Heart right ventricle (tissue), 16 donors: ENCODE results near the gene TMOD1. TPM values are rescaled to one million over a fixed set of nuclear protein-coding genes. Genes with fewer than 3 reads are reported as not detected.

Experiments
- ATAC-seq, 8 donors: fragments of 200-7000 bp; cut with Tn5 transposase; one replicate each; pipeline ENCODE4 v1.9.1; 2020; ENCODE audit warnings: mild to moderate bottlenecking in 8 of 8, moderate library complexity in 8 of 8, moderate number of reproducible peaks in 1 of 8
- DNase-seq, 2 donors: peaks; one replicate each; pipeline ENCODE4 v3.0.0-alpha.2; 2020
- H3K27ac ChIP-seq, 10 donors: fragments of 200-600 bp; sonication (generic) in 2 of 10; one replicate each; pipeline versions ENCODE4 v1.5.0 to v1.8.0; 2020 to 2022; ENCODE audit warnings: mild to moderate bottlenecking in 3 of 10
- H3K27me3 ChIP-seq, 7 donors: fragments of 200-600 bp; one replicate each; pipeline ENCODE4 v1.8.0; 2021 to 2022; ENCODE audit warnings: mild to moderate bottlenecking in 2 of 7
- H3K36me3 ChIP-seq, 9 donors: fragments of 200-600 bp; sonication (generic) in 1 of 9; one replicate each; pipeline versions ENCODE4 v1.5.0 to v1.8.0; 2020 to 2022; ENCODE audit warnings: mild to moderate bottlenecking in 2 of 9
- H3K4me1 ChIP-seq, 9 donors: fragments of 200-600 bp; sonication (generic) in 1 of 9; one replicate each; pipeline versions ENCODE4 v1.5.0 to v1.8.0; 2020 to 2022; ENCODE audit warnings: mild to moderate bottlenecking in 4 of 9
- H3K4me3 ChIP-seq, 10 donors: fragments of 200-600 bp; sonication (generic) in 2 of 10; one replicate each; pipeline versions ENCODE4 v1.5.0 to v1.8.0; 2020 to 2022; ENCODE audit warnings: mild to moderate bottlenecking in 7 of 10, moderate library complexity in 2 of 10
- H3K9me3 ChIP-seq, 11 donors: fragments of 200-600 bp in 10 of 11; sonication (generic) in 2 of 11; one replicate each; pipeline versions ENCODE4 v1.5.0 to v1.8.0; 2013 to 2022; ENCODE audit warnings: mild to moderate bottlenecking in 2 of 11, control low read depth in 1 of 11, moderate library complexity in 1 of 11
- CTCF ChIP-seq, 9 donors: fragments of 200-600 bp; sonication (generic) in 2 of 9; IDR thresholded peaks; one replicate each; pipeline versions ENCODE4 v1.5.0 to v1.8.0; 2021 to 2022; ENCODE audit warnings: antibody characterized with exemption in 9 of 9, mild to moderate bottlenecking in 5 of 9, moderate library complexity in 1 of 9
- WGBS, 2 donors: extraction: QIAGEN DNeasy Blood & Tissue Kit; methylation state at CpG; one replicate each; pipeline ENCODE4 v1.1.7; 2013; ENCODE audit warnings: inconsistent platforms in 1 of 2; 5-methylcytosine and 5-hydroxymethylcytosine counted together
- intact Hi-C, 10 donors: fragments of 100-400 bp; cut with DNase I; formaldehyde crosslinking; loops; one replicate each; pipeline versions ENCODE4 v1.11.1 to v1.14.2; 2022
- polyA plus RNA-seq, 2 donors: library from polyadenylated mRNA; stranded (reverse); fragments of 200-250 nt; gene quantifications; one replicate each; pipeline ENCODE4 v1.2.3, GENCODE V29; 2013
- total RNA-seq, 10 donors: library from RNA; stranded (reverse); fragmentation: NEBNext Ultra II Directional in 3 of 10; extraction: Animal tissue kit (Norgen Biotek cat#: 25700) in 3 of 10; gene quantifications; one replicate each; pipeline versions ENCODE4 v1.2.1 to v1.2.4, GENCODE V29; 2021 to 2023
- donor health status: Arrhythmogenic right ventricular cardiomyopathy.
- donor health status: ischemic (EF 13 %, LVEDD 7.1; RV severe dilation, severe dysfunction).
- donor health status: healthy with polysubstance abuse.
- donor health status: DM: no; HTN: yes; CAD: no.
- donor health status: DM: no; HTN: no; CAD: no.
- donor health status: ischemic (EF 25% LVEDD 6.9; RV normal size, moderate dysfunction).
- donor health status: ischemic (EF 25% LVEDD 5.7; RV mildly dilated, moderate dysfunction).
- donor health status: healthy.
- donor health status: DM: yes; HTN: yes; CAD: no.
- donor health status: Ischemic cardiomyopathy.
- donor health status: ischemic (EF 35%, LVEDD 5.7; RV mildly dilated, moderate dysfunction).
- donor health status: nonischemic (EF 11% LVEDD 7.7; RV severe dilation, severe dysfunction).
- donor health status: DM: yes; HTN: yes; CAD: no.
- donor health status: PGD.
- donor health status: ischemic (EF 29% LVEDD 5.4; RV normal size, mild dysfunction).
- donor health status: nonischemic (EF 23%, LVEDD 6.1; RV moderate dilation, normal function).

The TMOD1 gene
- total and polyA plus RNA-seq, 12 donors, result 83.7 to 203 (median 176) TPM

- WGBS, 2 donors, result 75 to 85% methylated on average over 8 of the region's 8 CpGs
- ATAC-seq (no peak), DNase-seq (no peak)
- Histone ChIP-seq H3K36me3 (peaks cover 0 to 3% (median 0%) of the 10 kb centered on the region in 9 donors), H3K27ac (no peak overlapping the region), H3K4me3 (no peak overlapping the region), H3K4me1 (peaks cover 8 to 87% (median 45%) of the 10 kb centered on the region in 9 donors), H3K27me3 (no peaks in the 10 kb centered on the region), H3K9me3 (no peaks in the 10 kb centered on the region)
- TF ChIP-seq CTCF (IDR thresholded peaks at IDR 0.05), result no peak
- intact Hi-C loops, result no loop called here
These were observed 14.6 kb downstream of the TMOD1 start for GRCh38 chr9:97516111-97516510.

GRCh38 chr9:97517331-97518089, 16.0 kb downstream of the TMOD1 start:
- intact Hi-C loops, result no loop called here
- WGBS, 2 donors, result 59 to 65% methylated on average over 14 of the region's 14 CpGs
- no peak overlapping the region for H3K4me3 ChIP-seq
- H3K27ac ChIP-seq, result peak overlapping the region in 1 of 10 donors; percentile 20
- peaks cover 8 to 94% (median 52%) of the 10 kb centered on the region in 9 donors for H3K4me1 ChIP-seq
- no peaks in the 10 kb centered on the region for H3K27me3 ChIP-seq
- DNase-seq (no peak), ATAC-seq (peak in 2 of 8 donors; percentile 29 to 49)
- TF ChIP-seq CTCF (IDR thresholded peaks at IDR 0.05), result no peak
- peaks cover 0 to 3% (median 0%) of the 10 kb centered on the region in 9 donors for H3K36me3 ChIP-seq
- no peaks in the 10 kb centered on the region for H3K9me3 ChIP-seq

- H3K27me3 ChIP-seq, result no peaks in the 10 kb centered on the region
- no peak for ATAC-seq
- no peak for DNase-seq
- TF ChIP-seq CTCF (IDR thresholded peaks at IDR 0.05), result no peak
- peaks cover 0 to 3% (median 0%) of the 10 kb centered on the region in 9 donors for H3K36me3 ChIP-seq
- H3K4me1 ChIP-seq, result peaks cover 8 to 94% (median 54%) of the 10 kb centered on the region in 9 donors
- intact Hi-C loops, result no loop called here
- H3K4me3 ChIP-seq, result no peak overlapping the region
- peak overlapping the region in 3 of 10 donors; percentile 20 to 69 (median 21) for H3K27ac ChIP-seq
- WGBS, 2 donors, result 65 to 68% methylated on average over 9 of the region's 9 CpGs
- H3K9me3 ChIP-seq, result no peaks in the 10 kb centered on the region
These were observed 16.9 kb downstream of the TMOD1 start for GRCh38 chr9:97518166-97518908.

- H3K36me3 ChIP-seq, result peaks cover 0 to 3% (median 0%) of the 10 kb centered on the region in 9 donors
- intact Hi-C loops, result no loop called here
- peaks cover 8 to 90% (median 50%) of the 10 kb centered on the region in 9 donors for H3K4me1 ChIP-seq
- no peaks in the 10 kb centered on the region for H3K27me3 ChIP-seq
- H3K27ac ChIP-seq, result peak overlapping the region in 3 of 10 donors; percentile 21 to 69 (median 59)
- peak in 3 of 8 donors; percentile 22 to 46 (median 45) for ATAC-seq
- 25% methylated on average over 6 of the region's 6 CpGs for WGBS, 2 donors
- DNase-seq, result no peak
- no peaks in the 10 kb centered on the region for H3K9me3 ChIP-seq
- no peak overlapping the region for H3K4me3 ChIP-seq
- TF ChIP-seq CTCF (IDR thresholded peaks at IDR 0.05), result no peak
These were observed 17.4 kb downstream of the TMOD1 start for GRCh38 chr9:97518909-97519307.
